Tracheal epithelial cell (primary cell): ENCODE data around the gene KIAA0753. TPM values are rescaled to one million over a fixed set of nuclear protein-coding genes. Genes with fewer than 3 reads are reported as not detected.

ENCODE experiments used
- total RNA-seq: library from RNA; depleted of rRNA; stranded (reverse); fragments of >200 nt; gene quantifications from 2 replicates; pipeline ENCODE4 v1.2.1, GENCODE V29; 2014

The KIAA0753 gene
- 7.0 and 8.5 TPM in 2 replicates for total RNA-seq

DNA sequence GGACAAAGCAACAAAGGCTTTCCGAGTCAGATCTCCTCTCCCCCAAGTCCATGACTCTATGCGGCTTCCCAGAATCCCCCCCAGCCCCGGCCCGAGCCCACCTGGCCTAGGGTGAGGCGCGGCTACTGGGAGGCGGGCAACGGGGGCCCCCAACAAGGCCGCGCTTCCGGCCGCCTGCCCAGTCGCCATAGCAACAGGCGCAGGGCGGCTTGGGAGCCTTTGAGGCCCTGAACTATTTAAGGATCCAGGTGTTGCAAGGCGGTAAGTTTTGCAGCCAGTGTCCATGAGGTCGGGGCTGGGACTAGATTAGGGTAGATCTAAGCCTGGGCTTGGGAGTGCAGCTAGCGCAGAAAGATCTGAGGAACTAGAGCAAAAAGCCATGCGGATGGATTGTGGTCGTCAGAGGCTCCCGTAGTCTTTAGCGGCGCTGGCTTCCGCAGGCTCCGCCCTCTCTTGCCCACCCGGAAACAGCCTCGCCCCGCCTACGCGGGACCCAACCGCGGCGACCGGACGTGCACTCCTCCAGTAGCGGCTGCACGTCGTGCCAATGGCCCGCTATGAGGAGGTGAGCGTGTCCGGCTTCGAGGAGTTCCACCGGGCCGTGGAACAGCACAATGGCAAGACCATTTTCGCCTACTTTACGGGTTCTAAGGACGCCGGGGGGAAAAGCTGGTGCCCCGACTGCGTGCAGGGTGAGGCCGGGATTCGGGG, at the start of gene KIAA0753, which contains the start of gene TXNDC17:
Gene KIAA0753 (minus strand): TSS at position 176 of the 711 bp plus-strand sequence. CDS start 5,608 bp downstream, outside the sequence.
Gene TXNDC17 (plus strand): TSS at position 525 of the 711 bp plus-strand sequence. CDS start 23 bp downstream, at position 548.

DNA sequence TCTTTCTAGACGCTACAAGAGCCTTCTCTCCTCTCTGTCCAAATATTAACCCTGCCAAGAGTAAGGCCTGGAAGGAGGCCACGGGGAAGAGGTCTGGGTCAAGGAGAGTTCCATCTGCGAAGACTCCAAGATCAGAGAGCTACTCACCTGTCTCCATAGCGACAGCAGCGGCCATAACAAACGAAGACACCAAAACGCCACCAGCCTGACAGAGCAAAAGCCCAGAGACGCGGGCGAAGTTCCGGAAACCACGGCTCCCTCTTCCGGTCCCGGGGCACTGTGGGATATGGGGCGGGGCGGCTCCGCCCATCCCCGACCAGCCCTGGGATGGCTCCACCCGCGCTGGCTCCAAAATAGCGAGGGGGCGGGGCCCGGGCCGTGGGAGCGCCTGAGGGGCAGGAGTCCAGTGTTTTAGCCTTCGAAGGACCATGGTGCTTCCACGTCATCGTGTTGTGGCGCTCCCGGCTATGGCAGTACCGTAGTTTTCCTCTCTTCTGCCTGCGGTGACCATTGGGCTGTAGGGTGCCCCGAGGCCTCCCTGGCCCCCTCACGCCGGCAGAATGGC, 10.9 kb upstream of the KIAA0753 start, which contains the start of the genes C17orf100 and MED31:
Gene C17orf100 (plus strand): TSS at position 409 of the 565 bp plus-strand sequence. CDS start 152 bp downstream, at position 561.
Gene MED31 (minus strand): TSS at position 252 of the 565 bp plus-strand sequence. CDS start 77 bp downstream, at position 175.

DNA sequence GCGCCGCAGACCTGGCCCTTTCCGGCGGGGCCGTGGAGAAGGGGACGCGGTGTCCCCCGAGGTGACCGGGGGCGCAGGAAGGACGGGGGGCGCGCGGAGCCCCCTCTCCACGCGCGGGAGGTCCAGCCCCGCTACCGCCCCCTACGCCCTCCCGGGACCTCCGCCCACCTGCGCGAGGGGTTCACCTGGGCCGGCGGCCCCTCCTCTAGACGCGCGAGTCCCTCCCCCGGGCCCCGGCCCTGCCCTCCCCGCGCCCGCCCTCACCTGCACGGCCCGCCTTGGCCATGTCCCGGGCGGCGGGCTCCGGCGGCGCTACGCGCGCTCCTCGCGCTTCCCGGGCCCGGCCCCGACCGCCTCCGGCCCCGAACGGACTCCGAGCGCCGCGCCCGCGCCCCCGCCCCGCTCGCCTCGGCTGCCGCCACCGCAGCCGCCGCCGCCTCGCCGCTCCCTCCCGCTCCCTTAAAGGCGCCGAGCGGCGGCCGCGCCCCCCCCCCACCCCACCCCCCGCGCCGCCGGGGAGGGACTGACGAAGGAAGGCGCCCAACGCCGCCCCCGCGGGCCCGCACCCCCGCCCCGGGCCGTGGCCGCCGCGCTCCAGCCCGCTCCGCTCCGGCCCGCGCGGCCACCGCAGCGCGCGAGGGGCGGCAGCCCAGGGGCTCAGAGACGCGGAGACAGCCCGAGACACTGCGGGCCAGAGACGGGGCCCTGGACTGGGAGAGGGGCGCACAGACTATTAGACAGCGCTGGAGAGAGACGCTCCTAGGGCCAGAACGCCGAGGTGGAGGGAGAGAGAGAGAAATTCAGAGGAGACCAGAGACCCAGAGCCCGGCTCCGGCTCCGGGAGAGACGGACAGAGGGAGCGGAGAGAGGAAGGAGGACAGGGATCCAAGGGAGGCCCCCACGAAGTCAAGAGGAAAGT, 84.1 kb downstream of the KIAA0753 start, which contains the start of gene PITPNM3:
Gene PITPNM3 (minus strand): TSS at position 435 of the 919 bp plus-strand sequence. CDS start 149 bp downstream, at position 286.

Other genes with a start within 250 kb of the KIAA0753 start
- gene AIPL1, start 205.6 kb downstream of the KIAA0753 start, total RNA-seq: not detected in 2 replicates
- 4.1 TPM in 1 of 2 replicates, not detected in the other for gene PIMREG, start 196.3 kb downstream of the KIAA0753 start, total RNA-seq
- 15.4 and 47.5 TPM in 2 replicates for gene PITPNM3, start 84.2 kb downstream of the KIAA0753 start, total RNA-seq
- 216 and 295 TPM in 2 replicates for gene TXNDC17, start 349 bp upstream of the KIAA0753 start, total RNA-seq
- 8.4 and 10.7 TPM in 2 replicates for gene MED31, start 10.9 kb upstream of the KIAA0753 start, total RNA-seq
- 0.24 and 1.3 TPM in 2 replicates for gene C17orf100, start 11.1 kb upstream of the KIAA0753 start, total RNA-seq
- 0.21 and 0.96 TPM in 2 replicates for gene SLC13A5, start 72.7 kb upstream of the KIAA0753 start, total RNA-seq
- 0.43 and 2.2 TPM in 2 replicates for gene XAF1, start 115.3 kb upstream of the KIAA0753 start, total RNA-seq
- gene FBXO39, start 135.5 kb upstream of the KIAA0753 start, total RNA-seq: not detected in 2 replicates
- gene TEKT1, start 191.0 kb upstream of the KIAA0753 start, total RNA-seq: not detected in 2 replicates